ENCODE results near the gene DUSP22. TPM values are rescaled to one million over a fixed set of nuclear protein-coding genes. Genes with fewer than 3 reads are reported as not detected.
"Not testable (repeated sequence)": the region's sequence is repeated elsewhere in the genome, so short reads cannot be mapped to it uniquely, and the experiment has no call there.

The DUSP22 gene, protein sequence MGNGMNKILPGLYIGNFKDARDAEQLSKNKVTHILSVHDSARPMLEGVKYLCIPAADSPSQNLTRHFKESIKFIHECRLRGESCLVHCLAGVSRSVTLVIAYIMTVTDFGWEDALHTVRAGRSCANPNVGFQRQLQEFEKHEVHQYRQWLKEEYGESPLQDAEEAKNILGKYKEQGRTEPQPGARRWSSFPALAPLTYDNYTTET
- total RNA-seq (2022) (17.5 and 18.6 TPM in 2 replicates), Bru-seq, nascent RNA (percentile 54 among the genes with signal in this experiment), BruChase-seq, experiment 1, labeled RNA remaining after a 2-hour chase (percentile 55 among the genes with signal in this experiment), BruChase-seq, experiment 2, labeled RNA remaining after a 6-hour chase (percentile 55 among the genes with signal in this experiment)
- long read RNA-seq, transcript DUSP22-201 (8 exons, 1,485 nt), result minor isoform, 5 of 19 reads
- long read RNA-seq, transcript DUSP22-202 (7 exons, 3,098 nt), result major isoform, 6 of 19 reads
- long read RNA-seq, partial matches to known transcripts, result 0 of 19 reads
- long read RNA-seq, other reads (novel, unspliced or antisense), result 2 of 19 reads

DNA sequence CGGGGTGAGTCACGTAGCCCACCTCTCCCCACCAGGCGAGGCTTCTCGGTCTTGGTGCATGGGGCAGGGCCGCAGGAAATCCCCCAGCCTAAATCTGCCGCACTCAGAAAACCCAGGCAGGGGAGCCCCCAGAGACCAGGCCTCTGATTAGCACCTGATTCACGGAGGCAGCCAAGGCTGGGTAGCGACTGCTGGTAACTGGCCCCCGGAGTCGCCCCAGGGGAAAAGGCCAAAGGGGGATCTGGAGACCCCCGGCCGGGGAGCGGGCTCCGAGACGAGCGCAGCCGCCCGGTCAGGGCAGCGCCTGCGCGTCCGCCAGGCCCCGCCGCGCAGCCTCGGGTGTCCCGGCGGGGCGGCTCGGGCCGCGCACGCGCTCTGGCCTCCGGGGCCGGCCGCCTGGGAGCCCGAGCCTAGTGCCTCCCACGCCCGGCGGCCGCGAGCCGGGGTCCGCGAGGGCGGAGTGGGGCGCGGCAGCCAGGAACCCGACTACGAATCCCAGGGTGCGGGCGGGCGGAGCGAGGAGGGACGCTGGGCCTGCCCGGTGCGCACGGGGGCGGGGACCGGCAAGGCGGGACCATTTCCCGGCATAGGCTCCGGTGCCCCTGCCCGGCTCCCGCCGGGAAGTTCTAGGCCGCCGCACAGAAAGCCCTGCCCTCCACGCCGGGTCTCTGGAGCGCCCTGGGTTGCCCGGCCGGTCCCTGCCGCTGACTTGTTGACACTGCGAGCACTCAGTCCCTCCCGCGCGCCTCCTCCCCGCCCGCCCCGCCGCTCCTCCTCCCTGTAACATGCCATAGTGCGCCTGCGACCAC, at the start of gene DUSP22:
TSS of gene DUSP22 (plus strand) at position 791 of the 809 bp plus-strand sequence. CDS start 53 bp downstream, outside the sequence.
- CTCF ChIA-PET, result no interaction called here
- intact Hi-C loops (cut with micrococcal nuclease; ENCODE audit: unreplicated experiment), result loop anchor here (2.0 to 5.0 kb wide), 2 partner anchors 40 to 103 kb away; no protein-coding TSS in a partner anchor
- H3K4me1 Mint-ChIP-seq (ENCODE audit: low read depth, unreplicated experiment), result peaks cover 13% of the 10 kb centered on the region
- Histone ChIP-seq H3K27me3 (replicated peaks; ENCODE audit: control insufficient read depth, insufficient read depth, low read length) (no peaks in the 10 kb centered on the region), H3K4me3 (ENCODE audit: low read depth, low read length) (peak within 1 kb of the TSS; percentile 80), H3K9me3 (no peaks in the 10 kb centered on the region), H3K4me1 (no peaks in the 10 kb centered on the region), H3K36me3 (ENCODE audit: control insufficient read depth, insufficient read depth, low read length) (no peaks in the 10 kb centered on the region)
- DNase-seq, result peak; percentile 87 to 89
- no peak for TF ChIP-seq CTCF (IDR thresholded peaks at IDR 0.05; ENCODE audit: insufficient read depth in 1 of 2, low read depth in 1 of 2, low read length in 1 of 2, severe bottlenecking in 1 of 2, unreplicated experiment in 1 of 2)
- BruUV-seq (replicated peaks), result no TSS peak
- peaks cover 10% of the 10 kb centered on the region for H3K27me3 Mint-ChIP-seq (ENCODE audit: insufficient read depth, unreplicated experiment)
- no peaks in the 10 kb centered on the region for H3K36me3 Mint-ChIP-seq (ENCODE audit: insufficient read depth, unreplicated experiment)
- H3K4me3 Mint-ChIP-seq (ENCODE audit: unreplicated experiment), result peak within 1 kb of the TSS; percentile 80
- no peaks in the 10 kb centered on the region for H3K9me3 Mint-ChIP-seq (ENCODE audit: unreplicated experiment)
- POLR2A ChIA-PET, result interaction anchor here (0.6 kb wide), 1 partner anchor 131 kb away, joined by 7 read pairs; no protein-coding TSS in a partner anchor
- H3K27ac Mint-ChIP-seq (ENCODE audit: unreplicated experiment), result peak within 1 kb of the TSS; percentile 70

DNA sequence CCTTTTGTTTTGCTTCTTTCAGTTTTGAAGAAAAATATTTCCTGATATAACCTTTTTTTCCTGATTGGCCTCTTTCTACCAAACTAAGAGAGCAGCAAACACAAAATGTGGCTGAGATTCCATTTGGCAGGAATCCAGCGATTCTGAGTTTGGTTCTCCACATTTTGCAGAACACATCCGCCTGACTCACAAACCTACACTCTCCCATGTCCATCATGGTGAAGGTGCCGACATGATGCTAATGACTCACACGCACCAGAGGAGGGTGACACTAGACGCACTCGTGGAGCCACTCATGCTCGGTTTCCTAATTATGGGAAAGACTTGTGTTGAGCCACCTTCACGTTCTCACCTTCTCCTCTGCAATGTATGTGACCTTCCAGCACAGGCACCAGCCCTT, 45.9 kb upstream of the DUSP22 start:
- H3K36me3 Mint-ChIP-seq (ENCODE audit: insufficient read depth, unreplicated experiment), result no peaks in the 10 kb centered on the region
- TF ChIP-seq CTCF (IDR thresholded peaks at IDR 0.05; ENCODE audit: insufficient read depth in 1 of 2, low read depth in 1 of 2, low read length in 1 of 2, severe bottlenecking in 1 of 2, unreplicated experiment in 1 of 2), result no peak
- intact Hi-C loops (cut with micrococcal nuclease; ENCODE audit: unreplicated experiment), result no loop called here
- no peaks in the 10 kb centered on the region for H3K9me3 Mint-ChIP-seq (ENCODE audit: unreplicated experiment)
- Histone ChIP-seq H3K27me3 (replicated peaks; ENCODE audit: control insufficient read depth, insufficient read depth, low read length) (no peaks in the 10 kb centered on the region), H3K9me3 (0 out of 2 replicates have a peak, but pooled peaks cover 7% of the 10 kb centered on the region), H3K36me3 (ENCODE audit: control insufficient read depth, insufficient read depth, low read length) (no peaks in the 10 kb centered on the region), H3K4me3 (ENCODE audit: low read depth, low read length) (no peak overlapping the region), H3K4me1 (no peaks in the 10 kb centered on the region)
- POLR2A ChIA-PET, result no interaction called here
- H3K27me3 Mint-ChIP-seq (ENCODE audit: insufficient read depth, unreplicated experiment), result peaks cover 36% of the 10 kb centered on the region
- CTCF ChIA-PET, result no interaction called here
- H3K4me3 Mint-ChIP-seq (ENCODE audit: unreplicated experiment), result no peak overlapping the region
- no peak for DNase-seq
- no peak overlapping the region for H3K27ac Mint-ChIP-seq (ENCODE audit: unreplicated experiment)
- H3K4me1 Mint-ChIP-seq (ENCODE audit: low read depth, unreplicated experiment), result no peaks in the 10 kb centered on the region
- BruUV-seq (replicated peaks), result no TSS peak

GRCh38 chr6:247351-247750, 44.9 kb upstream of the DUSP22 start:
- ChIA-PET CTCF (no interaction called here), POLR2A (no interaction called here)
- no peak overlapping the region for H3K4me3 Mint-ChIP-seq (ENCODE audit: unreplicated experiment)
- no TSS peak for BruUV-seq (replicated peaks)
- H3K27ac Mint-ChIP-seq (ENCODE audit: unreplicated experiment), result no peak overlapping the region
- H3K36me3 Mint-ChIP-seq (ENCODE audit: insufficient read depth, unreplicated experiment), result no peaks in the 10 kb centered on the region
- Histone ChIP-seq H3K36me3 (ENCODE audit: control insufficient read depth, insufficient read depth, low read length) (no peaks in the 10 kb centered on the region), H3K4me3 (ENCODE audit: low read depth, low read length) (no peak overlapping the region), H3K4me1 (no peaks in the 10 kb centered on the region), H3K9me3 (0 out of 2 replicates have a peak, but pooled peaks cover 7% of the 10 kb centered on the region), H3K27me3 (replicated peaks; ENCODE audit: control insufficient read depth, insufficient read depth, low read length) (no peaks in the 10 kb centered on the region)
- no peak for DNase-seq
- no peak for TF ChIP-seq CTCF (IDR thresholded peaks at IDR 0.05; ENCODE audit: insufficient read depth in 1 of 2, low read depth in 1 of 2, low read length in 1 of 2, severe bottlenecking in 1 of 2, unreplicated experiment in 1 of 2)
- no peaks in the 10 kb centered on the region for H3K9me3 Mint-ChIP-seq (ENCODE audit: unreplicated experiment)
- H3K4me1 Mint-ChIP-seq (ENCODE audit: low read depth, unreplicated experiment), result no peaks in the 10 kb centered on the region
- H3K27me3 Mint-ChIP-seq (ENCODE audit: insufficient read depth, unreplicated experiment), result peaks cover 28% of the 10 kb centered on the region
- intact Hi-C loops (cut with micrococcal nuclease; ENCODE audit: unreplicated experiment), result no loop called here

DNA sequence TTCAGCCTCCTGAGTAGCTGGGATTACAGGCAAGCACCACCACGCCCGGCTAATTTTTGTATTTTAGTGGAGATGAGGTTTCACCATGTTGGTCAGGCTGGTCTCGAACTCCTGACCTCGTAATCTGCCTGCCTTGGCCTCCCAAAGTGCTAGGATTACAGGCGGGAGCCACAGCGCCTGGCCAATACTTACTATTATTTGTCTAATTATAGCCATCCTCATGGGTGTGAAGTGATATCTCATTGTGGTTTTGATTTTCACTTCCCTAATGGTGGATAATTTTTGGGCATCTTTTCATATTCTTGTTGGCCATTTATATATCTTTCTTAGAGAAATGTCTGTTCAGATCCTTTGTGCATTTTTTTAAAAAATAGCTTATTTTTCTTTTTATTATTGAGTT, 44.2 kb upstream of the DUSP22 start:
- H3K36me3 ChIP-seq (ENCODE audit: control insufficient read depth, insufficient read depth, low read length); POLR2A ChIA-PET; H3K4me1 ChIP-seq; CTCF ChIA-PET; intact Hi-C loops (cut with micrococcal nuclease; ENCODE audit: unreplicated experiment); H3K27ac Mint-ChIP-seq (ENCODE audit: unreplicated experiment); BruUV-seq (replicated peaks); H3K9me3 Mint-ChIP-seq (ENCODE audit: unreplicated experiment); H3K36me3 Mint-ChIP-seq (ENCODE audit: insufficient read depth, unreplicated experiment); H3K4me3 ChIP-seq (ENCODE audit: low read depth, low read length); H3K4me3 Mint-ChIP-seq (ENCODE audit: unreplicated experiment); DNase-seq; H3K27me3 ChIP-seq (replicated peaks; ENCODE audit: control insufficient read depth, insufficient read depth, low read length); H3K9me3 ChIP-seq; H3K4me1 Mint-ChIP-seq (ENCODE audit: low read depth, unreplicated experiment): not testable (repeated sequence)
- peaks cover 33% of the 10 kb centered on the region for H3K27me3 Mint-ChIP-seq (ENCODE audit: insufficient read depth, unreplicated experiment)
